Activated CD4-positive, alpha-beta memory T cell treated with anti-CD3 and anti-CD28 coated beads, Interleukin-2, amount 10 ng/mL, durations not matched to agents 7 days and 5 days (primary cell): ENCODE data around the gene GRAMD2B. TPM values are rescaled to one million over a fixed set of nuclear protein-coding genes. Genes with fewer than 3 reads are reported as not detected.
"Not testable (repeated sequence)": the region's sequence is repeated elsewhere in the genome, so short reads cannot be mapped to it uniquely, and the experiment has no call there.

ENCODE experiments used
- CTCF ChIA-PET: fragments of 350-600 bp; sonication (Branson Sonifier 250); formaldehyde crosslinking; loops from one replicate; lab custom pipeline; 2021; ENCODE audit warnings: antibody characterized with exemption, inconsistent platforms; lab: Charles Lee
- POLR2A ChIA-PET: fragments of 350-600 bp; sonication (Branson Sonifier 250); formaldehyde crosslinking; loops from one replicate; lab custom pipeline; 2021; ENCODE audit warnings: antibody characterized with exemption; lab: Charles Lee
- DNase-seq: peaks from one replicate; pipeline ENCODE4 v3.0.0-alpha.2; 2020
- H3K27ac Mint-ChIP-seq: one replicate; pipeline ENCODE4 v1.8.0; 2021; ENCODE audit warnings: mild to moderate bottlenecking, mixed read lengths
- H3K27me3 Mint-ChIP-seq: one replicate; pipeline ENCODE4 v1.8.0; 2021; ENCODE audit warnings: mixed read lengths
- H3K36me3 Mint-ChIP-seq: one replicate; pipeline ENCODE4 v1.8.0; 2021; ENCODE audit warnings: low read depth, mixed read lengths
- H3K4me1 Mint-ChIP-seq: one replicate; pipeline ENCODE4 v1.8.0; 2021; ENCODE audit warnings: mixed read lengths
- H3K4me3 Mint-ChIP-seq: one replicate; pipeline ENCODE4 v1.8.0; 2021; ENCODE audit warnings: mild to moderate bottlenecking, mixed read lengths
- H3K9me3 Mint-ChIP-seq: one replicate; pipeline ENCODE4 v1.8.0; 2021; ENCODE audit warnings: mixed read lengths
- total RNA-seq, 2 experiments: library from RNA; stranded (reverse); gene quantifications; one replicate each; pipeline ENCODE4 v1.2.3, GENCODE V29; 2021

GRAMD2B gene, protein sequence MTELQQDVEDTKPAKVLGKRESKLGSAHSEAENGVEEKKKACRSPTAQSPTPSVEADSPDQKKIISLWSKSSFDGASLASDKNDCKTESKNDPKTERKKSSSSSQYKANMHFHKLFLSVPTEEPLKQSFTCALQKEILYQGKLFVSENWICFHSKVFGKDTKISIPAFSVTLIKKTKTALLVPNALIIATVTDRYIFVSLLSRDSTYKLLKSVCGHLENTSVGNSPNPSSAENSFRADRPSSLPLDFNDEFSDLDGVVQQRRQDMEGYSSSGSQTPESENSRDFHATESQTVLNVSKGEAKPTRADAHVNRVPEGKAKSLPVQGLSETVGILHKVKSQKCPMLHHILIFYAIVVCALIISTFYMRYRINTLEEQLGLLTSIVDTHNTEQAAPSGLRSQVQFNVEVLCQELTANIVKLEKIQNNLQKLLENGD
- total RNA-seq, result 1 to 10 TPM; 4.6 to 5.0 TPM

DNA sequence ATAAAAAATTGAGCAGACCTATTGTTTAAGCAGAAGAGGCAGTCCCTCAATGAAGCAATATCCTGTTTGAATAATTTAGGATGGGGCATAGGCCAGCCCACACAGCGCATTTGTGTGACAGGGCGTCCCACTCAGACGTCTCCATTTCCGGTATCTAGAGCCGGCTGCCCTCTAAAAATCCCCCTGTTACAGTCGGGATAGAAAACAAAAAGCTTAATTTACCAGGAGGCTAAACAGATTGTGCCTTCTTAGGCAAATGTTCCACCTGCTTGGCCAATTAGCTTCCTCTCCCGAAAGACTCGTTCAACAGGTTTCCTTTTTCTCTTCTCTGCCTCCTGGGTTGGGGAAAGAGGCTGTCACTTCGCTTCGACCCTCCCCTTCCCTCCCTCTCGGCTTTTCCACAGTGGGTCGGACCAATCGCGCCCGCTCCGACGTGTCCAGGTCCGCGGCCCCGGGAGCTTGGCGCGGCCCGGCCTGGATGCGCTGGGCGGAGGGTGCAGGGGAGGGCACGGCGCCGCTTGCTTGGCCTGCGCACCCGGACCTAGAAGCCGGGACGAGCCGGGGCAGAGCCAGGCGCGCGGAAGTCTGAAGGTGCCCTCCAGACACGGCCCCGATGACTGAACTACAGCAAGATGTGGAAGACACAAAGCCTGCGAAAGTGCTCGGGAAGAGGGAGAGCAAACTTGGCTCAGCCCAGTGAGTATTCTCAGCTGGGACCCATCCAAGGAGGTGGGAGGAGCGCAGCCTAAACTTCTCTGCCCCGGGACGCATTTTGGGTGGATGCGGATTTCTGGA, at the start of gene GRAMD2B:
TSS of gene GRAMD2B (plus strand) at position 416 of the 795 bp plus-strand sequence. CDS start at position 614, 198 bp downstream.
- Mint-ChIP-seq H3K4me1 (peaks cover 38% of the 10 kb centered on the region), H3K4me3 (peak within 1 kb of the TSS; percentile 85), H3K27ac (peak within 1 kb of the TSS; percentile 77), H3K9me3 (no peaks in the 10 kb centered on the region), H3K27me3 (no peaks in the 10 kb centered on the region), H3K36me3 (peaks cover 5% of the 10 kb centered on the region)
- ChIA-PET POLR2A (interaction anchor here (0.8 to 4.2 kb wide), 17 partner anchors 10 to 425 kb away, joined by 3 to 68 read pairs (median 5); partner anchors contain the start of genes ALDH7A1 and PHAX), CTCF (interaction anchor here (1.0 to 2.6 kb wide), 5 partner anchors 9 to 77 kb away, joined by 3 to 12 read pairs (median 6); no protein-coding TSS in a partner anchor)
- peak; percentile 74 for DNase-seq

DNA sequence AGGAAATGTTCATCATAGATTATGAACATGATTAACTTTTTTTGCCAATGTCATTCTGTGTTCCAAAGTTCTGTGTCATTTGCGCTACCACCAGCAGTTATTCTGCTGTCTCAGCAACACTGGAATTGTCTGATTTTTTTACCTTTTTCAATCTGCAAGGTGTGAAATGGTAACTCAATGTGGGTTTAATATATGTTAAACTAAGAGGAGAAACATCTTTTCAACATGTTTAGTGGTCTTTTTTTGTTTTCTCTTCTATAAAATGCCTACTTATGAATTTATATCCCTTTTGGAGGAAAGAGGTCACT, 49.1 kb upstream of the GRAMD2B start:
- Mint-ChIP-seq H3K4me3 (no peak overlapping the region), H3K36me3 (no peaks in the 10 kb centered on the region), H3K4me1 (peaks cover 16% of the 10 kb centered on the region), H3K27ac (peak overlapping the region; percentile 25), H3K27me3 (no peaks in the 10 kb centered on the region), H3K9me3 (no peaks in the 10 kb centered on the region)
- CTCF ChIA-PET, result interaction anchor here (1.6 kb wide), 1 partner anchor 127 kb away, joined by 3 read pairs; no protein-coding TSS in a partner anchor
- POLR2A ChIA-PET, result no interaction called here
- no peak for DNase-seq

DNA sequence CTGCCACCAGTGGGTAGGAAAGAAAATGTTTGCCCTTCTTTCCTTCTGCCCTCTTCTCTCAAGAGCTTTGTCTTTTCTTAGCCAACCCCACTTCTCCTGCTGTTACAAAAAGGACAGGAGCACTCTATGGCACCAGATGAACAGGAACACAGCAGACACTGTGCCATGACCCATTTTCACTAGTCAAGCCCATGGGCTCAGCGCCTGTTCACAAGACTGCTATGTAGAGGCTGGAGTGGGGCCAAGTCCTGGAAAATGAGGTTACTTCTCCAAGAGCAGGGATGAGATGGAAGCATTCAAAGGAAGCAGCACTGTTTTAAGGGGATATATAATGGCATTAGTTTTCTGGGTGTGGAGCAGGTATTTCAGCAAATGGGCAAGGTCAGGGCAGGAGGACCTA, 46.8 kb upstream of the GRAMD2B start:
- H3K36me3 Mint-ChIP-seq, result no peaks in the 10 kb centered on the region
- H3K27ac Mint-ChIP-seq, result no peak overlapping the region
- no peak for DNase-seq
- ChIA-PET CTCF (no interaction called here), POLR2A (interaction anchor here (1.3 kb wide), 1 partner anchor 47 kb away, joined by 4 read pairs; the partner anchor contains the start of gene GRAMD2B)
- H3K9me3 Mint-ChIP-seq, result peaks cover 3% of the 10 kb centered on the region
- no peak overlapping the region for H3K4me3 Mint-ChIP-seq
- peaks cover 16% of the 10 kb centered on the region for H3K4me1 Mint-ChIP-seq
- no peaks in the 10 kb centered on the region for H3K27me3 Mint-ChIP-seq

DNA sequence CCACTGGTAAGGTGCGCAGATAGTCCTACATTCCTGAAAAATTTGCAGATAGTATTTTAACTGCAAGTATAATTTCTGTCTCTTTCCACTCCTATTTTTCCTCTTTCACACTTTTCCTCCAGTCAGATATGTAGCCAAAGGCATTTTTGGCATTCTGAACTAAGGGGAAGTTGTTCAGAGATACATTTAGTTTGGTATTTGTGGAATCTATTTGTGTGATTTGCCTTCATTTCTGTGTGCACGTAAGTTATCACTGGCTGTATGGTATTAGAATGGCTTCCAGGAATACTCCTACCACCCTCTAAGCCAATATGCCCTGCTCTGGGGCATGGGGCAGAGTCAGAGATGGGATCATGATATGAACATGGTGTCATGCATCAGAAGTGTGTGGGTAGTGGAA, 45.8 kb upstream of the GRAMD2B start:
- H3K27ac Mint-ChIP-seq, result no peak overlapping the region
- no peak overlapping the region for H3K4me3 Mint-ChIP-seq
- peaks cover 16% of the 10 kb centered on the region for H3K4me1 Mint-ChIP-seq
- no peak for DNase-seq
- H3K9me3 Mint-ChIP-seq, result peaks cover 6% of the 10 kb centered on the region
- CTCF ChIA-PET, result no interaction called here
- POLR2A ChIA-PET, result interaction anchor here (1.3 kb wide), 1 partner anchor 46 kb away, joined by 4 read pairs; the partner anchor contains the start of gene GRAMD2B
- H3K36me3 Mint-ChIP-seq, result no peaks in the 10 kb centered on the region
- H3K27me3 Mint-ChIP-seq, result no peaks in the 10 kb centered on the region

DNA sequence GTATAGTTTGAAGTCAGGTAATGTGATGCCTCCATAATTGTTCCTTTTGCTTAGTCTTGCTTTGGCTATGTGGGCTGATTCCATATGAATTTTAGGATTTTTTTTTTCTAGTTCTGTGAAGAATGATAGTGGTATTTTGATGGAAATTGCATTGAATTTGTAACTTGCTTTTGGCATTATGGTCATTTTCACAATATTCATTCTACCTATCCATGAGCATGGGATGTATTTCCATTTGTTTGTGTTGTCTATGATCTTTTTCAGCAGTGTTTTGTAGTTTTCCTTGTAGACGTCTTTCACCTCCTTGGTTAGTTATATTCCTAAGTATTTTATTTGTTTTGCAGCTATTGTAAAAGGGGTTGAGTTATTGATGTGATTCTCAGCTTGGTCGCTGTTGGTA, 42.9 kb upstream of the GRAMD2B start:
- DNase-seq, H3K27ac Mint-ChIP-seq, POLR2A ChIA-PET, H3K9me3 Mint-ChIP-seq, H3K4me1 Mint-ChIP-seq, H3K36me3 Mint-ChIP-seq, H3K27me3 Mint-ChIP-seq, H3K4me3 Mint-ChIP-seq, CTCF ChIA-PET: not testable (repeated sequence)

DNA sequence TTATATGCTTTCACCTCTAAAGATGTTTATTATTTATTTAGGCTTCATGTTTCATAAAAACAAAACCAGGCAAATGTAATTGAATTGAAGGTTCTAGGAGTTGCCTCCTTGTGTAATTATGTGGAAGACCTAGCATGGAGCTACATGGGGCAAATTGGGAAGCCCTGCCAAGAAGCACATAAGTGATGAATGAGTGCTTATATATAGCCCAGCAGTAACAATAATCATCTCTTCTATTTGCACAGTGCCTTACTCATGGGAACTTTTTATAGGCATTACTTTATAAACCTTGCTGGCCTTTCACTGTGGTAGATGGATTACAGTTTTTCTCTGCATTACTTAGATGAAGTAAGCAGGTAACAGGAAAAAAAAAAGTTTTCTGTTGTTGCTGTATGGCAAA, 40.0 kb upstream of the GRAMD2B start:
- DNase-seq, result no peak
- H3K4me1 Mint-ChIP-seq, result no peaks in the 10 kb centered on the region

DNA sequence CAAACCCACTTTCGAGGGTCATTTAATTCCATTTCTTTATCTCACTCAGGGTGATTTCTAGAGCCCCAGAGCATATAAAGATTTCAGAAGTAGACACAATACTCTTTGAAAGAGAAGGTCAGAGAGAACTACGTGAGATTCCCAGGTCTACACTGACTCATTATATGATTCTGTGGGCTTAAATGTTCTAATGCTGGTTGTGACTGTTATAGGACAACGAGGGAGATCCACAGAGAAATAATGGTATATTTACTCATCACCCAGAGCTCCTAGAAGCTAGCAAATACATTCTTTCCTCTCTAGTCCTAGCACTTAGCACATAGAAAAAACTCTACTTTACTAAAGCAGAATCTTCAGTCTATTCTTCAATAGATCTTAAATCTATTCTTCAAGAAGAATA, 39.4 kb upstream of the GRAMD2B start:
- no peak overlapping the region for H3K4me3 Mint-ChIP-seq
- no peaks in the 10 kb centered on the region for H3K4me1 Mint-ChIP-seq
- POLR2A ChIA-PET, result no interaction called here
- H3K27ac Mint-ChIP-seq, result no peak overlapping the region
- no peak for DNase-seq
- peaks cover 6% of the 10 kb centered on the region for H3K9me3 Mint-ChIP-seq
- peaks cover 2% of the 10 kb centered on the region for H3K27me3 Mint-ChIP-seq
- CTCF ChIA-PET, result interaction anchor here (2.0 kb wide), 1 partner anchor 116 kb away, joined by 6 read pairs; no protein-coding TSS in a partner anchor
- no peaks in the 10 kb centered on the region for H3K36me3 Mint-ChIP-seq

More for the DNA sequence above, 40.0 kb upstream of the GRAMD2B start:
- Mint-ChIP-seq H3K9me3 (peaks cover 6% of the 10 kb centered on the region), H3K4me3 (no peak overlapping the region), H3K36me3 (no peaks in the 10 kb centered on the region), H3K27ac (no peak overlapping the region), H3K27me3 (peaks cover 2% of the 10 kb centered on the region)
- CTCF ChIA-PET, result interaction anchor here (2.0 kb wide), 1 partner anchor 117 kb away, joined by 6 read pairs; no protein-coding TSS in a partner anchor
- POLR2A ChIA-PET, result no interaction called here

DNA sequence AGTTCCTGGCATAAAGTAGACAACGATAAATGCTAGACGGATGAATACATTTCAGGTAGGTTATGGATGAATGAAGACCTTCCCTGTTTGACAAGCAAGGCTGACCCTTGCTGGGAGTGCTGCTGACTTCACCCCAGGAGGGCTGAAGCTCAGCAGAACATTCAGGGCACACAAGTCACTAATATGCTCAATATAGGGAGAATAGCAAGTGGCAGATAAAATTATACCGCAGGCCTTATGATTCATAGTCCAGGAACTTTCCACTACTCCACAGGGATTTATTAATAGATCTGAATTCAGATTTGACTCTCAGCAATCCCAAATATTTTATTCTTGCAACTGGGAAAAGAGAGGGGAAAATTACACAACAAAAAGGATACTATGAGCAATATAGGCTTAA, 38.2 kb upstream of the GRAMD2B start:
- Mint-ChIP-seq H3K9me3 (peaks cover 6% of the 10 kb centered on the region), H3K27ac (no peak overlapping the region), H3K36me3 (no peaks in the 10 kb centered on the region), H3K27me3 (peaks cover 2% of the 10 kb centered on the region), H3K4me1 (no peaks in the 10 kb centered on the region), H3K4me3 (no peak overlapping the region)
- CTCF ChIA-PET, result interaction anchor here (2.0 kb wide), 1 partner anchor 115 kb away, joined by 6 read pairs; no protein-coding TSS in a partner anchor
- POLR2A ChIA-PET, result no interaction called here
- DNase-seq, result no peak

DNA sequence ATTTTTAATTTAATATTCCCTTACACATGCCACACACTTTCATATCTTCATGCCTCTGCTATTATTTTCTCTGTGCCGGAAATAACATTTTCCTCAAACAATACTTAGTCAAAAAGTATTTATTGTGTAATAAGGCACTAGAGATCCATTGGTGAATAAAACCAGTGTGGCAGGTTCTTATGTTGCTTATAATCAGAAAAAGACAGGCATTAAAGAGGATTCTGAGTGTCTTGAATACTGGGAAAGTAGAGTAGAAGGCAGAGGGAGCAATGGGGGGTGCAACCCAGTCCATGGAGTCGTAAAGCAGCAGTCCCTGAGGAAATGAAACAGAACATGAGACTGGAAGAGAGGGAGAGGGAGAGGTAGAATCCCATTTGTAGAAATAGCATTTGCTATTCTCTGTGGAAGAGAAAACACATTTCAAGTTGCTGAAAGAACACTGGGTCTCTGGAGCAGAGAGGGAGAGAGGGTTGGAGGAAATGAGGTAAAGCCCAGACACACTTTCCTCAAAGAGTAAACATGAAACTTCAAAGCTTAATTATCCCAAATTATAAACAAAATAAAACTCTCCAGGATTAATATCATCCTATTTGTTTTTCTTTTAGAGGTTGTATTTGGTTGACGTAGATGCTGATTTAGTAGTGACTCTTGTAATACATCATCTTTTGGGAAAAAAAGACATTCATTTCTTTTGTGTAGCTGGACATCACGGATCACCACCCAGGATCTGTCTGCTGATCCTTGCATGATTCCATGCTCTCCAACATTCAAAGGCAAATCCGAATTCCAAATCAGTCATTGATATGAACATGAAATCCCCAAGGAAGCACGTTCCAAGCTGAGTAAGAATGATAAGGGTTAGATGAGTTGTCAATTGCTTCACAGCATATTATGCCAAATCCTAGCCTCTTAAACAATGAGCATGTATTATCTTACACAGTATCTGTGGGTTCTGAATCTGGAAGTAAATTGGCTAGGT, 37.4 kb upstream of the GRAMD2B start:
- H3K36me3 Mint-ChIP-seq, result no peaks in the 10 kb centered on the region
- H3K4me1 Mint-ChIP-seq, result no peaks in the 10 kb centered on the region
- ChIA-PET CTCF (no interaction called here), POLR2A (no interaction called here)
- no peak for DNase-seq
- H3K27me3 Mint-ChIP-seq, result peaks cover 2% of the 10 kb centered on the region
- no peak overlapping the region for H3K27ac Mint-ChIP-seq
- peaks cover 6% of the 10 kb centered on the region for H3K9me3 Mint-ChIP-seq
- H3K4me3 Mint-ChIP-seq, result no peak overlapping the region

DNA sequence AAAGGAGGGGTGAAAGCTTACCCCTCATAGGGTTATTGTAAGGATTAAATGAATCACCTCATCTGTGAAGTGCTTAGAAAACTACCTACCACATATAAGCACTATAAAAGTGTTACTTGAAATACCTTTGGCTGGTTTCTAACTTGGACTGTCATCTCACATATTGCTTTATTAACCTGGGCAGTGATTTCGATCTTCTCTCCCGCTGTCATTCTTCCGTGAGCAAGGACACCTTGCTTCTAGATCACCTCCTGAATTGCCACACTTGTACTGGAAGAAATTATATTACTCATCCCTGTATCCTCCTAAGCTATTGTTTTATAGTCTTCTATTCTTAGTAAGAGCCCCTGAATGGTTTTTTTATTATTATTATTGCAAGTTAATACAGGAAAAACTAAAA, 34.0 kb upstream of the GRAMD2B start:
- H3K27ac Mint-ChIP-seq, result no peak overlapping the region
- no peaks in the 10 kb centered on the region for H3K9me3 Mint-ChIP-seq
- H3K27me3 Mint-ChIP-seq, result peaks cover 2% of the 10 kb centered on the region
- ChIA-PET CTCF (no interaction called here), POLR2A (no interaction called here)
- no peaks in the 10 kb centered on the region for H3K36me3 Mint-ChIP-seq
- no peaks in the 10 kb centered on the region for H3K4me1 Mint-ChIP-seq
- no peak for DNase-seq
- no peak overlapping the region for H3K4me3 Mint-ChIP-seq

DNA sequence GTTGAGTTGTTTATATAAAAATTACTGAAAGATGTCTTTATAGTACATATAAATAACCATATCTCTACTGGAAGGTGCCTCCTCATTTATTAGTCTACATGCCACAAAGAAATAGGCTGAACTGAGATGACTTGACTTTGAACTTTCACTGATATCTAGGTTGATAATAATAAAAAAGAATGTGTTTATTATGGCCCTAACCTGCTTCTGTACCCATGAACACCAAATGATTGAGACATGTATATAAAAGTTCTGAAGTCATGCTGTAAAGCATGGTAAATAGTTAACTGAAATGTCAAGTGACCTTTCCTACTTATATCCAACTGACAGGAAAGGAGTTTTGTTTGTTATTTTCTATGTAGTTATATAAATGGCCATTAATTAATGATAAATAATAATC, 33.2 kb upstream of the GRAMD2B start:
- Mint-ChIP-seq H3K4me1 (no peaks in the 10 kb centered on the region), H3K27me3 (peaks cover 2% of the 10 kb centered on the region), H3K4me3 (no peak overlapping the region), H3K9me3 (no peaks in the 10 kb centered on the region), H3K27ac (no peak overlapping the region), H3K36me3 (no peaks in the 10 kb centered on the region)
- ChIA-PET CTCF (no interaction called here), POLR2A (no interaction called here)
- no peak for DNase-seq

DNA sequence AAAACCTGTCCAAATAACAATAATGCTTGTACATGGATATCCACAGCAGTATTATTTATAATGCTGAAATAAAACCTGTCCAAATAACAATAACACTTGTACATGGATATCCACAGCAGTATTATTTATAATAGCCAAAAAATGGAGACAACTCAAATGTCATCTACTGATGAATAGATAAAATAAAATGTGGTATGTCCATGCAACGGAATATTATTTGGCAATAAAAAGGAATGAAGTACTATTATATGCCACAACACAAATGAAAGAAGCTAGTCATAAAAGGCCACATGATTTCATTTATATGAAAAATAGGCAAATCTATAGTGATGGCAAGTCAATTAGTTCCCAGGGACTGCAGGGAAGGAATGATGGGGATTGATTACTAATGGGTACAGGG, 31.8 kb upstream of the GRAMD2B start:
- Mint-ChIP-seq H3K9me3 (no peaks in the 10 kb centered on the region), H3K36me3 (no peaks in the 10 kb centered on the region), H3K27ac (no peak overlapping the region), H3K4me3 (no peak overlapping the region), H3K4me1 (no peaks in the 10 kb centered on the region), H3K27me3 (no peaks in the 10 kb centered on the region)
- POLR2A ChIA-PET, result no interaction called here
- CTCF ChIA-PET, result no interaction called here
- no peak for DNase-seq
